Colonic mucosa (tissue), 4 donors: ENCODE measurements around the gene KLHDC1. TPM values are rescaled to one million over a fixed set of nuclear protein-coding genes. Genes with fewer than 3 reads are reported as not detected.

Experiments
- DNase-seq: peaks from one replicate; pipeline ENCODE4 v3.0.0-alpha.2; 2020
- H3K27ac ChIP-seq: fragments of 200-600 bp; one replicate; pipeline ENCODE4 v1.8.0; 2021
- H3K27me3 ChIP-seq: fragments of 200-600 bp; one replicate; pipeline ENCODE4 v1.8.0; 2021
- H3K36me3 ChIP-seq: fragments of 200-600 bp; one replicate; pipeline ENCODE4 v1.8.0; 2021
- H3K4me1 ChIP-seq: fragments of 200-600 bp; one replicate; pipeline ENCODE4 v1.8.0; 2021; ENCODE audit warnings: mild to moderate bottlenecking
- H3K4me3 ChIP-seq: fragments of 200-600 bp; one replicate; pipeline ENCODE4 v1.8.0; 2021
- H3K9ac ChIP-seq, 2 donors: one replicate each; pipeline ENCODE4 v1.7.0; 2013; ENCODE audit warnings: control low read depth in 2 of 2, low read depth in 2 of 2, low read length in 2 of 2
- H3K9me3 ChIP-seq: fragments of 200-600 bp; one replicate; pipeline ENCODE4 v1.8.0; 2021
- CTCF ChIP-seq: fragments of 200-600 bp; IDR thresholded peaks from one replicate; pipeline ENCODE4 v1.8.0; 2022; ENCODE audit warnings: antibody characterized with exemption, mild to moderate bottlenecking
- intact Hi-C: fragments of 100-400 bp; cut with DNase I; formaldehyde crosslinking; loops from one replicate; pipeline ENCODE4 v1.14.1; 2022
- total RNA-seq, 2 donors: library from RNA; stranded (reverse); fragmentation: NEBNext Ultra II Directional in 1 of 2; extraction: Animal tissue kit (Norgen Biotek cat#: 25700) in 1 of 2; gene quantifications; one replicate each; pipeline ENCODE4 v1.2.1, GENCODE V29; 2021
- donor health status: healthy.
- donor health status: DM: no; HTN: no; CAD: no.
- donor health status: DM: no; HTN: no; CAD: no.

KLHDC1 gene
- total RNA-seq, 2 donors from 2014 or later: 0.94 to 2.5 TPM

GRCh38 chr14:49783394-49784014 is 90.6 kb downstream of the KLHDC1 start:
- TF ChIP-seq CTCF: no peak
- H3K9me3 ChIP-seq: no peaks in the 10 kb centered on the region
- no peak overlapping the region for H3K27ac ChIP-seq
- H3K4me3 ChIP-seq: no peak overlapping the region
- H3K36me3 ChIP-seq: peaks cover 22% of the 10 kb centered on the region
- H3K27me3 ChIP-seq: no peaks in the 10 kb centered on the region
- intact Hi-C loops: no loop called here
- no peak overlapping the region for H3K9ac ChIP-seq
- no peaks in the 10 kb centered on the region for H3K4me1 ChIP-seq
- no peak for DNase-seq

GRCh38 chr14:49786315-49786714 is 93.4 kb downstream of the KLHDC1 start:
- TF ChIP-seq CTCF: no peak
- H3K36me3 ChIP-seq: peaks cover 28% of the 10 kb centered on the region
- no peak for DNase-seq
- no peaks in the 10 kb centered on the region for H3K4me1 ChIP-seq
- no peak overlapping the region for H3K9ac ChIP-seq
- no peak overlapping the region for H3K27ac ChIP-seq
- no peaks in the 10 kb centered on the region for H3K9me3 ChIP-seq
- no peak overlapping the region for H3K4me3 ChIP-seq
- H3K27me3 ChIP-seq: no peaks in the 10 kb centered on the region
- intact Hi-C loops: loop anchor here (5.0 kb wide), 1 partner anchor 46 kb away; no protein-coding TSS in a partner anchor

GRCh38 chr14:49792618-49793017 is 99.7 kb downstream of the KLHDC1 start:
- intact Hi-C loops: no loop called here
- H3K27me3 ChIP-seq: no peaks in the 10 kb centered on the region
- H3K36me3 ChIP-seq: peaks cover 10% of the 10 kb centered on the region
- H3K4me3 ChIP-seq: no peak overlapping the region
- H3K9ac ChIP-seq: no peak overlapping the region
- TF ChIP-seq CTCF: no peak
- H3K4me1 ChIP-seq: no peaks in the 10 kb centered on the region
- H3K9me3 ChIP-seq: no peaks in the 10 kb centered on the region
- DNase-seq: no peak
- H3K27ac ChIP-seq: no peak overlapping the region

GRCh38 chr14:49796025-49796424 is 103.1 kb downstream of the KLHDC1 start:
- H3K4me3 ChIP-seq: no peak overlapping the region
- no peaks in the 10 kb centered on the region for H3K27me3 ChIP-seq
- intact Hi-C loops: no loop called here
- no peak overlapping the region for H3K9ac ChIP-seq
- no peak for DNase-seq
- no peaks in the 10 kb centered on the region for H3K9me3 ChIP-seq
- H3K4me1 ChIP-seq: no peaks in the 10 kb centered on the region
- peaks cover 8% of the 10 kb centered on the region for H3K36me3 ChIP-seq
- no peak overlapping the region for H3K27ac ChIP-seq
- TF ChIP-seq CTCF: no peak

Other genes starting within 250 kb of the KLHDC1 start
- 1,000 to 10,000 TPM; 1,421 to 1,478 TPM for gene RPS29, start 106.7 kb upstream of the KLHDC1 start, total RNA-seq
- 10 to 100 TPM; 24.3 to 39.8 TPM for gene LRR1, start 94.2 kb upstream of the KLHDC1 start, total RNA-seq
- gene RPL36AL, start 72.5 kb upstream of the KLHDC1 start, total RNA-seq: 100 to 1,000 TPM; 197 to 198 TPM
- gene MGAT2, start 72.3 kb upstream of the KLHDC1 start, total RNA-seq: 10 to 100 TPM; 44.9 to 47.3 TPM
- gene DNAAF2, start 57.9 kb upstream of the KLHDC1 start, total RNA-seq: 1 to 10 TPM; 6.8 to 8.3 TPM
- gene POLE2, start 4.9 kb upstream of the KLHDC1 start, total RNA-seq: 10 to 100 TPM in 1 of 2 donors, 1 to 10 TPM in 1; 2.5 to 15.9 TPM
- 10 to 100 TPM; 37.5 to 68.7 TPM for gene KLHDC2, start 75.0 kb downstream of the KLHDC1 start, total RNA-seq
- 10 to 100 TPM; 52.8 to 56.7 TPM for gene NEMF, start 159.7 kb downstream of the KLHDC1 start, total RNA-seq
- gene ARF6, start 200.0 kb downstream of the KLHDC1 start, total RNA-seq: 100 to 1,000 TPM; 136 to 161 TPM